Kidney epithelial cell (primary cell): ENCODE data around the gene DPYD. TPM values are rescaled to one million over a fixed set of nuclear protein-coding genes. Genes with fewer than 3 reads are reported as not detected.

ENCODE experiments used
- DNase-seq: peaks from one replicate; pipeline ENCODE4 v3.0.0-alpha.2; 2010; ENCODE audit warnings: low read depth
- H3K27me3 ChIP-seq: 2 replicates; pipeline ENCODE4 v1.6.0; 2011; ENCODE audit warnings: low read length; ENCODE audit not compliant: control insufficient read depth, insufficient read depth
- H3K36me3 ChIP-seq: 2 replicates; pipeline ENCODE4 v1.5.1; 2011; ENCODE audit warnings: low read length; ENCODE audit not compliant: control insufficient read depth, insufficient read depth
- H3K4me3 ChIP-seq: 2 replicates; pipeline ENCODE4 v1.5.1; 2011; ENCODE audit warnings: low read depth, mild to moderate bottlenecking, control low read depth, low read length
- CTCF ChIP-seq: IDR thresholded peaks from 2 replicates; pipeline ENCODE4 v1.5.1; 2011; ENCODE audit warnings: mild to moderate bottlenecking, moderate library complexity, low read length, control low read depth, inconsistent platforms; ENCODE audit not compliant: insufficient read depth, poor library complexity, severe bottlenecking
- total RNA-seq: library from RNA; depleted of rRNA; stranded (reverse); fragments of >200 nt; gene quantifications from 2 replicates; pipeline ENCODE4 v1.2.3, GENCODE V29; 2015

The DPYD gene
- total RNA-seq, 1 donor from 2014 or later = 1.6 TPM

- Histone ChIP-seq H3K27me3 (no peaks in the 10 kb centered on the region), H3K36me3 (no peaks in the 10 kb centered on the region), H3K4me3 (no peak overlapping the region)
- TF ChIP-seq CTCF = no peak
- DNase-seq = no peak
Measured at GRCh38 chr1:97740891-97741290, 179.9 kb downstream of the DPYD start.

GRCh38 chr1:97739596-97740103 is 181.2 kb downstream of the DPYD start:
- H3K36me3 ChIP-seq = no peaks in the 10 kb centered on the region
- TF ChIP-seq CTCF = no peak
- no peaks in the 10 kb centered on the region for H3K27me3 ChIP-seq
- DNase-seq = no peak
- no peak overlapping the region for H3K4me3 ChIP-seq

- Histone ChIP-seq H3K36me3 (no peaks in the 10 kb centered on the region), H3K4me3 (no peak overlapping the region), H3K27me3 (no peaks in the 10 kb centered on the region)
- DNase-seq = no peak
- no peak for TF ChIP-seq CTCF
Measured at GRCh38 chr1:97738270-97738669, 182.6 kb downstream of the DPYD start.

GRCh38 chr1:97730271-97730670 is 190.6 kb downstream of the DPYD start:
- H3K27me3 ChIP-seq = no peaks in the 10 kb centered on the region
- H3K4me3 ChIP-seq = no peak overlapping the region
- no peak for TF ChIP-seq CTCF
- no peaks in the 10 kb centered on the region for H3K36me3 ChIP-seq
- DNase-seq = no peak

- TF ChIP-seq CTCF = no peak
- Histone ChIP-seq H3K4me3 (no peak overlapping the region), H3K36me3 (no peaks in the 10 kb centered on the region), H3K27me3 (no peaks in the 10 kb centered on the region)
- DNase-seq = no peak
Measured at GRCh38 chr1:97728436-97728835, 192.4 kb downstream of the DPYD start.

GRCh38 chr1:97727029-97727428 is 193.8 kb downstream of the DPYD start:
- H3K36me3 ChIP-seq = no peaks in the 10 kb centered on the region
- TF ChIP-seq CTCF = no peak
- no peak for DNase-seq
- no peak overlapping the region for H3K4me3 ChIP-seq
- H3K27me3 ChIP-seq = no peaks in the 10 kb centered on the region
